NCI-H510A (cell line): ENCODE data around the gene KCNJ15.
A peak's percentile ranks its signal among the peaks of the same experiment; 100 is the strongest.

Experiments used
- DNase-seq: peaks from one replicate; lab custom pipeline; 2025; lab: John Stamatoyannopoulos, UW

The KCNJ15 gene

DNA sequence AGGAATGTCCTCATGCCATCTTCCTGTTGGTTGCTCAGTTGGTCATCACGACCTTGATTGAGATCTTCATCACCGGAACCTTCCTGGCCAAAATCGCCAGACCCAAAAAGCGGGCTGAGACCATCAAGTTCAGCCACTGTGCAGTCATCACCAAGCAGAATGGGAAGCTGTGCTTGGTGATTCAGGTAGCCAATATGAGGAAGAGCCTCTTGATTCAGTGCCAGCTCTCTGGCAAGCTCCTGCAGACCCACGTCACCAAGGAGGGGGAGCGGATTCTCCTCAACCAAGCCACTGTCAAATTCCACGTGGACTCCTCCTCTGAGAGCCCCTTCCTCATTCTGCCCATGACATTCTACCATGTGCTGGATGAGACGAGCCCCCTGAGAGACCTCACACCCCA lies 42.9 kb downstream of the KCNJ15 start:
- no peak for DNase-seq

DNA sequence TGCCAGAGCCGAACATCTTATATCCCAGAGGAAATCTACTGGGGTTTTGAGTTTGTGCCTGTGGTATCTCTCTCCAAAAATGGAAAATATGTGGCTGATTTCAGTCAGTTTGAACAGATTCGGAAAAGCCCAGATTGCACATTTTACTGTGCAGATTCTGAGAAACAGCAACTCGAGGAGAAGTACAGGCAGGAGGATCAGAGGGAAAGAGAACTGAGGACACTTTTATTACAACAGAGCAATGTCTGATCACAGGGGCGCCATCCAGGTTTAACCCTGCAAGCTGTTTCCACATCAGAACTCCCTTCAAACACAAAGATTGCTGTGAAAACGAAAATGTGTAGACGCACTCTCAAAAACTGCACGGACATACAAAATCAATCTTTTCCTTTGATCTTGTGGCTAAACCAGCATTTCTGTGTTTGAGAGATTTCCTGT lies 43.4 kb downstream of the KCNJ15 start:
- no peak for DNase-seq

DNA sequence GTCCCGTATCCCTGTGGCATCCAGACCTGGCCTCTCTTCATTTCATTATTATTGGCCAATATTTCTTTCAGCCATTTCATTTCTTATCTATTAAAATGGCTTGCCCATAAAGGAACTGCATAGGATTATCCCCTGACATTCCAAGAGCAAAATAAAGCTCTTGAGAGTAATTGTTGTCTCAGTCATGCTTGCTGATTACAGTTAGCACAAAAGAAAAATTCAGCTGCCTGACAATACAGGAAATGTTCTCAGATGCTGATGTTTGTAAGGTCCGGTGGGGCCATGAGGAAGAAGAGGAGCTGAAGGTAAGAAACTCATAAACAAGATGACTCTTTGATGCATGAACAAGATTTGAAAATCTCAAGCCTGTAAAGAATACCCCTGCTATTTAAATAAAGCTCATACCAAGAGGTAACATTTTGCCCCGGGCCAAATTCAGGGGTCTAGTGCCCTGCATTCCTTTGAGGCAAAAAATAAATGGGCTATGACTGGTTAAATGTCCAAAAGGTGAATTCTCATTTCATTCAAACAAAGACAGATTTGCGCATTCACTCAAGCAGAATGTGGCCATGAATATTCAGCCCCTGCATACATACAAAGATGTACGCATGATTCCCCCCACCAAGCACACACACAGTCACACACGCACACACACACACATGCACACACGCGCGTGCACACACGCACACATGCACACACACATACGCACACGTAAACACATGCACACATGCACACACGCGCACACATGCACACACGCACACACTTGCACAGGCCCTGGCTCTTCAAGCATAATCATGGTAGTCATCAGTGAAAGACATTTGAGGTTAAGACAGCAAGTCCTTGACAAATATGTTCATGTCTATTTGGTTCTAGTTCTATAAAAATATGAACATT lies 44.8 kb downstream of the KCNJ15 start:
- no peak for DNase-seq

DNA sequence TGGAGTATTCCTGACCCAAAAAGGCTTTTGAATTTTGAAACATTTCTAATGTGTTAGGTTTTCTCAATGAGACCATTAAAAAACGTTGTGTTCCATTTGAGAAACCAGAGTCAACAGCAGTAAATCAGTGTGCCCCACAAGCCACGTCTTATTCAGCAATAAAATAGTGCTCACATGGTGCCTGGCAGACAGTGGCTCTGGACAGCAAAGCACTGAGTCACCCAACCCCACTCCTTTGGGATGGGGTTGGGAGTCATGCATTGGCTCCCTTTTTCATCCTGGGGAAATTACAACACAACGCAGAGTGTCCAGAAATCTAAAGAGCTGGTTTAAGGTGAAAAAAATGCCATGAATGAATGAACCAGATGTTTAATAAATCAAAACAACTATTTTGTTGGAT lies 46.5 kb downstream of the KCNJ15 start:
- no peak for DNase-seq

DNA sequence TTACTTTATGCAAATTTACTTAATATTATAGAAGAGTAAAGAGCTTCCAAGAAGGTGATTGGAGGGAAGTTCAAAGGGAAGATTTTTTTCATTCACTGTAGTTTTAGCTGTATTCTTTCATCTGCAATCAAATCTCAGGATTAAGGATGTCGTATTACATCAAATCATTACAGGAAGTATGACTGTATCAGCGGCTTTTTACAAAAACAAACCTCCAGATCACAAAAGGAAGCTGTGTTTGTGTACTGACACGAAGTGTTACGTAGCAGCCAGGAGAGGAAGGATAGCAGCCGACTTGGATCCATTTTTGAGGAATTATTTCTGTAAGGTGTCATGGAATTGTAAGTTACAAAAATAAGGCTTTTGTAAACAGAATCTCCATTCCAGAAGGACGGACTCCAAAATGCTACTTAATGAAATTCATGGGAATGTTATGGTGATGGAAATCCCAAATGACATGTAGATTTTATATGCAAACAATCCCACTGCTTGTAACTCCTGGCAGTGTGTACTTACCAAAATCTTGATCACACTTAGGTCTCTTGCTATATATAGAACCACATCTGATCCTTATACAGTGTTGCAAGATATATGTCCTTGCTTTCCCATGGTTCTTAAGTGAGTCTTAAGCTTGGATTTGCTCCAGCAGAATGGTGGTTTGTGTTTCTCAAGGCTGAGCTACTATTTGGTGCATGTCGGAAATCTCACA lies 49.8 kb downstream of the KCNJ15 start:
- no peak for DNase-seq

DNA sequence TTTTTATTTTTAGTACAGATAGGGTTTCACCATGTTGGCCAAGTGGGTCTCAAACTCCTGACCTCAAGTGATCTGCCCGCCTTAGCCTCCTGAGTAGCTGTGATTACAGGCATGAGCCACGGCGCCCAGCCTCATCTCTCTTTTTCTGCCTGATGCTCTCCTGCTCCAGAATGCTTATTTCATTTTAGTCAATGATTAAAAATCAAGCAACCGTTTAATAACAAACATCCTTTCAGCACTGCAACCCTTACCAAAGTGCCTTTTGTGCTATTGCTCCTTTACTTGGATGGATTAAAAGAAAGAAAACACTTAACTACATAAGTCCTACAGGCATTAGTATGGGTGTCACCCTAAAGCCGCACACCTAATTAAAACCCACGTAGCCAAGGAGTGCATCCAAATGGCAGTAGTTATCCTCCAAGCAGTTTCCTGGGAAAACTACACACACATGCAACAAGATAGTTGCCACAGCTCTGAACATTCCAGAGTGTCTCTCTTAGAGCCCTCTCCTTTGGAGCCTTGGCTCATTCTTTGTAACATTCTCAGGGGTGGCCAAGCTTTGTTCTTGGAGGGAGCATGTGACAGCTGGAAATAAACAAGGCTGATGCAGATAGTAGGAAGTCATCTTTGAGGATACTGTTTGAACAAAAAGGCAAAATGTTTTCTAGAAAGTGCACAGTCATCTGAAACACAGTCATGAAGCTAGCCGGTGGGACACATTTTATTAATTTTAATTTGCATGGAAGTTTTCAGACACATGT lies 51.2 kb downstream of the KCNJ15 start:
- DNase-seq, result no peak

DNA sequence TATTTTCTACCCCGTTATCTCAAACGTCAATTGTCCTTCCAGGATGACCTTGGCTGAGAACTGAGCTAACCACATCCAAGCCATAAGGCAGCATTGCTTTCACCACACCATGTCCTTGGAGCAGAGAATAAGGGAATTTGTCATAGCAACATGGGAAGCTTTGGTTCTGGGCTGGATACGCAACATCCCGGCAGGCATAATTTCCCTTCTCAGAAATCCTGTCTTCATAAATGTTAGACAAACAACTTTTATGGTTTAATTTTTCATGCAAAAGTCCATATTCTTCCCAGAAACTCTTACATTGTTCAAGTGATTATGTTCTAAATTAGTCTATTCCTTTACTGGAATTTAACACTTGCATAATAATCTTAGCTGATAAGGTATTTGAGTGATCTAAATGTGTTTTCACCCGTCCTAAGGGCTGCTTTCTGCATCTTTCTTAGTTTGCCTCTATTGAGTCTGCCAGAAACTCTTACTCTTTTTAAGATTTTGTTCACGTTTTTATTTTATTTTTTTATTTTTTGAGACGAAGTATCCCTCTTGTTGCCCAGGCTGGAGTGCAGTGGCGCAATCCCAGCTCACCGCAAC lies 51.8 kb downstream of the KCNJ15 start:
- no peak for DNase-seq

DNA sequence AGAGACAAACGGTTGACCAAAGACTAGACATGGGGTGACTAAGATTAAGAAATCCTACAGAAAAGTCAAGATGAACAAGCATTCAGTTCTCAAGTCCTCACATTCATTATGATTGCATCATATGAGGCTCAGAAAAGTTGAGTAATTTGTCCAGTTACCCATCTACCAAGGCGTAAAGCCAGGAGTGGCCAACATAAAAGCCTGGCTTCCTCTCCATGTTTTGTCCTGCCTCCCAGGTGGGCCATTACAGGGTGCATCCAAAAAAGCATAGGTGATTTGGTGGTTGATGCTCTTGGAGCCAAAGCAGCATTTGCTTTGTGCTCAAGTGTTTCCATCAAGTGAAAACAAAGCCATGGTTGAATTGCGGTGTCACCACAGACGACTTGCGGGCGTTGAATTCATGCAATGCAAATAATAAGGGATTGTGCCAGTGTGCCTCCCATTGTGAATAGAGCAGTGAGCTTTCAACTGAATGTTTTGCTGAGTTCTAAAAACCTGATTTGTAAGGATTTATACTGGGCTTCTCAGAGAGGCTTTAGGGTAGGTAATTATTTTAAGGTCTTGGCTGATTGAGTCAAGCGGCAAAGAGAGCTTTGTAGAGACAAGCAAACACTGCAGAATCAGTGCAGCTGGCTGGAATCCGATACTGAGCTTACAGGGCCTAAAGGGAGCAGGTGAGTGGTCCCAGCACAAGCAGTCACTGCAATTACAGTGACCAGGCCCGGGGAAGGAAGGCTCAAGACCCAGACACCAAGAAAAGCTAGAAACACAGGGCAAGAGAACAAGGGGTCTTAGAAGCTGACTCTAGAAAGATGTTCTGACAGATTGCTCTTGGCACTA lies 54.1 kb downstream of the KCNJ15 start:
- DNase-seq, result peak; percentile 70

DNA sequence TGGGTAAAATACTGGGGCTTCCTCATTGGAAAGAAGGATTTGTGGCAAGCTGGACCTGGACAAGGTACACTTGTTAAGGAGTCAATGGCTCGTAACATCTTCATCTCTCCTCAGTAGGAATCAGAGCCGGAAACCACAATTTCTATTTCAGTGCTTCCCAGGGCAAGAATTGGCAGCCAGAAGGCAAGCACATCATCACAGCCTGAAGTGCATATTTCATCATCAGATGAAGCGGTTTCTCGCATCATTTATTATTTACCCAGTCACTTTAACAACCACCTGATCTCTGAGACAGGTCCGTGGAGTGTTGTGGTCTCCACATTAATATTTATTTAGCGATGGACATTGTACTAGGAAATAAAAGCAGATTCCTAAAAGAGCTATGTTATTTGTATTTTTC lies 55.0 kb downstream of the KCNJ15 start:
- peak; percentile 68 for DNase-seq

DNA sequence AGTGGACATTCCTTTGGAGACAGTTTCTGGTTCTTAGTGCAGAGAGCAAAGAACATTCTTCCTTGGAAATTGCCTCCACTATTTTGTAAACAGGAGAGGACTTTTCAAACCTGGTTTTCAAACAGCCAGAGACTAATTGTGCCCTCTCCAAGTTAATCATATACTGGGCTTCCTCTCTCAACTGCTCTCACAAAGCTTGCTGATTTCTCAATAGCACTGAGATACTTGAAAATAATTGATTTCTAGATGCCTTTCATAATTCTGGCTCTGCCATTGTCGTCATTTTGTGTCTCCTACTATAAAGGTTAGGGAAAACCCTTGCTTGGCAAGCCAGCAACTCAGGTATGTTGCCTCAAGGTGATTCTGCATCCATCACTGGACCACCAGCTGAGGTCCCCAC lies 56.0 kb downstream of the KCNJ15 start:
- no peak for DNase-seq

DNA sequence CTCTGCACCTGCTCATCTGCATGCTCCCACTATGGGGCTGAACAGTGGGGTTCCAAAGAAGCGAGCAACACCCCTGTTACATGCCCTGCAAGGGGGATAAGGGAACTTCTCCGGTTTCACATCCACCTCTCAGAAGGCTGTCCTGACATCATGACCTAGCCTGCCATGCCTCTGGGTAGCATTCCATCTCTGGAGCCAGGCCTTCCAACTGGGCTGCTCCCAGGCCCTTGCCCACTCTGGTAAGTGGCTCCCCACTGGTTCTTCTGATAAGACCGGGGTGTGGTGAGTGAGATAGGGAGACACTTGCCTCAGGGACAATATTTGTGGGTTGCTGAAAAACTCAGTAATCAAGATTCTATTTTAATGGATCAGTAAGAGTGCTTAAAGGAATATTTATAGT lies 57.8 kb downstream of the KCNJ15 start:
- no peak for DNase-seq

DNA sequence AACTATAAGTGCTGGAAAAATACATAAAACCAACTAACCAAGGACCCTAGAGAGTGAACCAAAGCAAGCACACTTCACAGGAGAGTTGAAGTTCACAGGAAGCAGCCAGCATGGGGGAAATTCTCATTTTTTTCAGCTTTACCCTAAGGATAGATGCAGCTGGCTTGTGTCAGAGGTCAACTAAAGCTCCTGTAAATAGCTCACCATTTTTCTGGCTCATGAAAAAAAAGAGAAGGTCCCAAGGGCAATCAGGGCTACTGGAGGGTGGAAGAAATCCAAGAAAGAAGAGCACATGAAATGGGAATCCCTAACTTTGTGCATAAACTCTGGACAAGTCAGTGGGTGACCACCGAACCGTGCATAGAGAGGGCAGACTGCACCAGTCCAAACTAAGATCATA lies 58.3 kb downstream of the KCNJ15 start:
- no peak for DNase-seq

DNA sequence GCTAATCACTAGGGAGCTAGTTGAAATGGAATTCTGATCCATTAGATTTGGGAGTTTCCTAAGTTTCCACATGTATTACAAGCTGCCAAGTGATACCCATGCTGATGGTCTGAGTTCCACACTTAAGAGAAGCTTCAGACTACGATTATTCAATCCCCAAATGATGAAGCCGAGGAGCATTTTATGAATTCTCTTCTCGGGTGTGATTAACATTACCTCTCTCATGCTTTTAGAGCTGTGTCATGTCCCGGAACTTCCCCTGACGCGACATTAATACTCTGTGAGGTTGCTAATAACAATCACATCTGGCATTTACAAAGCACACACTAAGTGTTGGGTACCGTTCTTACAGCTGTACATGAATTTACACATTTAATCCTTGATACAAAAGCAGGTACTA lies 63.0 kb downstream of the KCNJ15 start:
- no peak for DNase-seq

DNA sequence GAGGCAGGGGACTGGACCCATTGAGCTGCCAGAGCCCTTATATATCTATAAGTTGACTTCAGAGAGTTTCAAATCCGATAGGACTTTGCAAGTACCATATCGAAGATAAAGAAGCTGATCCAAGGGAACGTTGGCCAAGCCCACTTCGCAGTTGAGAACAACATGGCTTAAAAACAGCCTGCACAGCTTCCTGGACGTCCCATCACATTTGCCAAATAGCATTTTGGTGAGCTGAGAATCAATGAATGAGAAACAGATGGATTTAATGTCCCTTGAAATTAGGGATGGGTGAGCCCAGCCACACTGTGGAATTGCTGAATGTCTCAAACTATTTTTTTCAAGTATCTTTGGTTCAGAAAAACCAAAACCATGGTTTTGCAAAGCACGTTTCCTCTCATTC lies 64.8 kb downstream of the KCNJ15 start:
- no peak for DNase-seq

DNA sequence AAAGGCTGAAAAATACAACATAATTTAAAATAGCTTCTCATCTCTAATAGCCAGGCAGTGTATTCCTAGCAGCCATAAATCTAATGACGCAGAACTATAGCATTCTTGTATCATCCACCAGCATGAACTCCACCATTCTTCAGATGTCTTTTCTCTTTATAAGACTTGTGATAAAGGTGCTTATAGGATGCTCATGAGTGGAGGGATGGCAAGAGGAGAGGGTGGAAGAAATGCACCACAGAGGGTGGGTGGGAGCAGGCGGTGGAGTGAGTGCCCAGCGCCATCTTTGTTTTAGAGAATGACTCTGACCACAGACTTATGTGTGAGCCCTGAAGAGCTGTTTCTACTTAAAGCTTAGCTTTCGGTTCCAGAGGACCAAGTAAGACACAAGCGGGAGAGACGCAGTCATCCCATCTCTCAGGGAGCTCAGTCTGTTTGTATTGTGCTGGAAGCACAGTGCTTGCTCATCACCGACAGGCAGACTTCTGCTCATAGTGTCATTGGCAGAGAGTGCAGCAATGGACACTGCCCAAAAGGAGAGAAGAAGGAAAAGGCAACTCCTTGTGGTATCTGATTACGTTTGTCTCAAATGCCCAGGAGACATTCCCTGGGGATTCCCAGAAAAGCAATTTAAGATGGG lies 65.6 kb downstream of the KCNJ15 start:
- DNase-seq, result no peak

DNA sequence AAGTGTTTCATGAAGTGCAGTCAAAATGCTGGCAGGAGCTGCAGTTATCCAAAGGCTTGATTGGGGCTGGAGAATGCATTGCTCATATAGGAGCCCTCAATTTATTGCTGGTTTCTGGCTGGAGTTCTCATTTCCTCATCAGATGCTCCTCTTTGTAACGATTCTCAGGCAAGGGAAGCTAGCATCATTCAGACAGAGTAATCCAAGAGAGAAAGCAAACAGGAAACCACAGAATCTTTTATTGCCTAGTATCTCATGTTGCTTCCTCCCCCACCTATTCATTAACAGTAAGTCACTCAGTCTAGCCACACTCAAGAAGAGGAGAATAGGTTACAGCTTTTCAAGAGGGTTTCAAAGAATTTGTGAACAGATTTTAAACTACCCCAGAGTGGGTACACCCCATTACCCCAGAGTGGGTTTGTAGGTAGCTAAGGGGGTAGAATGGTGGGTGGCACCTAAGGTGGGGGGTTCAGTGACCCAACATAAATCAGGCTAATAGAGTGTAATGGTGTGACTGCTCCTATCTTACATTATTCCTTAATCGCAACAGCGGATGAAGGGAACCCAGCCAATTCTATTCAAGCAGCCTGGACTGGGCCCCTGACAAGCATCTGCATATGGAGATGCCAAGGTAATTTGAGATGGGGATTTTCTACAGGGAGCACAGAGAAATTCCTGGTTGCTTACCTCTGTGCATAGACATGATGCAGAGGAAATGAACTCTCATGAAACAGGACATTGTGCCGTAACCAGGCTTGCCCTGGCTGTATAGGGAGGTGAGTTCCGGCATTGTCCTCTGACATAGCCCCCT lies 67.1 kb downstream of the KCNJ15 start:
- peak; percentile 10 for DNase-seq

DNA sequence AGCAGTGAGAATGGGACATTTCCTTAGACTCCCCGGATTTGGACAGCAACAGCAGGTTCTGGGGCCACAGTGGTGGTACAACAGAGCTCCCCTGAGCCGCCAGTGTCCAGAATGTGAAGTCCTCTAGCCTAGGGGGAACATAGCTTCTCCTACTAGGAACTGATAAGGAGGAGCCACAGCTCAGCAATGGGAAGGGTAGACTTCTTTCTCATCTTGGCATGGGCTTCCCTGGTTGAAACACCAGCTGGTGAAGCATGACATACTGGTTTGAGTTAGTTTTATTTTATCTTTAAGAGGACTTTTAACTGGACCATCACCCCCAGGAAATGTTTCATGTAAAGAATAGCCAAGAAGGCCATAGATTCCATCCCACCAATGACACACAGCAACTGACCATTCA lies 68.4 kb downstream of the KCNJ15 start:
- no peak for DNase-seq

DNA sequence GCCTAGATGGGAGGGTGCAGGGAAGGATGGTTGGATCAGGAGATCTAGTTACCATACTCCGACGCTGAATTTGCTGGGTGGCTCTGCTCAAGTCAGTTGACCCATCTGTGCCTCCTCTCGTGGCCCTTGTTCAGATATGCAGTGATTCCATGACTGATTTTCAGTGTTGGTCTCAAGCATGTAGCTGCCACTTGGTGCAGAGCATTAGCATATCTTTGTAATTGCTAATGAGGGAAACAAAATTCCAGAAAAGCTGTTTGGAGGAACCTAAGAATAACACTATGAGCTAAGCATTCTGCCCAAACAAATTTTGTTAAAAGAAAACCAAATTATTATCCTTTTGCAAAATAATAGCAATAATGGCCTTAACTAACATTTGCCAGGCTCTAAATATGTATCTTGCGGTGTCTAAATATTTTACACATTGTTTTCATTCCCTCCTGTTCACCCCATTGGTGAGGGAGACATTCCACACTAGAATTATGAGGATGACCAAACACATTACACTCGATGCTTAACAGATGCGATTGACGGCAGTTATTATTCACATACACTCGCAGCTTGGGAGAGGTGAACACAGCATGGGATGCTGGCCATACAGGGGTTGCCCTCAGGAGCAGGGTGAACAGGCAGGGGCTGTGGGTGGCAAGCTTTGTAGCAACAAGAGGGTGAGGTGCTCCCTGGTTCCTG lies 69.1 kb downstream of the KCNJ15 start:
- DNase-seq, result no peak

DNA sequence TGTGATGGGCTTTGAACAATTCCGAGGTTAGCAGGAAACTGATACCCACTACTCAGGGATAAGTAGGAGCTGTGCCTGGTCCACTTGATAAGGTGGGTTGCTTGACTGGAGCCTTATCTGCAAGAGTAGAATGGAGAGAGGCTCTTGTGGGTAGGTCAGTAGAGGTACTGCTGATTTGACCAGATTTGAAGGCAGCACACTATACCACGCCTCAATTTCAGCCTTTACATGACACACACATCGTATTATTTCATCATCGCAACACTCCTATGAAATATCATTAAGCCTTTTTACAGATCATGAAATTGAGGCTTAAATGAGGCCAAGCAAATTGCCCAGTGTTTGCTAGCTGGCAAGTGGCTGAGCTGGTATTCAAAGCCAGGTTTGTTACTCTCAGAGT lies 69.6 kb downstream of the KCNJ15 start:
- DNase-seq, result no peak
